Panc1 (cell line): ENCODE data around the gene ADGRG3.

ENCODE experiments used
- REST ChIP-seq, 2 experiments: IDR thresholded peaks; 2 replicates each; pipeline ENCODE4 v1.6.1; 2011 to 2012; ENCODE audit warnings: low read depth in 2 of 2, control low read depth in 1 of 2, low read length in 1 of 2, mild to moderate bottlenecking in 1 of 2, moderate library complexity in 1 of 2; ENCODE audit not compliant: insufficient read depth in 1 of 2
- TF ChIP-seq, protein P1 (sequence below): fragments of 450-650 bp; IDR thresholded peaks from 2 replicates; pipeline ENCODE4 v1.5.1; 2017; ENCODE audit warnings: mild to moderate bottlenecking

- TF ChIP-seq, protein P1, sequence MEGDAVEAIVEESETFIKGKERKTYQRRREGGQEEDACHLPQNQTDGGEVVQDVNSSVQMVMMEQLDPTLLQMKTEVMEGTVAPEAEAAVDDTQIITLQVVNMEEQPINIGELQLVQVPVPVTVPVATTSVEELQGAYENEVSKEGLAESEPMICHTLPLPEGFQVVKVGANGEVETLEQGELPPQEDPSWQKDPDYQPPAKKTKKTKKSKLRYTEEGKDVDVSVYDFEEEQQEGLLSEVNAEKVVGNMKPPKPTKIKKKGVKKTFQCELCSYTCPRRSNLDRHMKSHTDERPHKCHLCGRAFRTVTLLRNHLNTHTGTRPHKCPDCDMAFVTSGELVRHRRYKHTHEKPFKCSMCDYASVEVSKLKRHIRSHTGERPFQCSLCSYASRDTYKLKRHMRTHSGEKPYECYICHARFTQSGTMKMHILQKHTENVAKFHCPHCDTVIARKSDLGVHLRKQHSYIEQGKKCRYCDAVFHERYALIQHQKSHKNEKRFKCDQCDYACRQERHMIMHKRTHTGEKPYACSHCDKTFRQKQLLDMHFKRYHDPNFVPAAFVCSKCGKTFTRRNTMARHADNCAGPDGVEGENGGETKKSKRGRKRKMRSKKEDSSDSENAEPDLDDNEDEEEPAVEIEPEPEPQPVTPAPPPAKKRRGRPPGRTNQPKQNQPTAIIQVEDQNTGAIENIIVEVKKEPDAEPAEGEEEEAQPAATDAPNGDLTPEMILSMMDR: no peak
- no peak for TF ChIP-seq REST (IDR thresholded peaks at IDR 0.05; ENCODE audit: insufficient read depth in 1 of 2, low read depth in 2 of 2, low read length in 1 of 2)
Observed at GRCh38 chr16:57697896-57698537, 29.9 kb downstream of the ADGRG3 start.
